ENCODE measurements around the gene MMGT1.

The MMGT1 gene

DNA sequence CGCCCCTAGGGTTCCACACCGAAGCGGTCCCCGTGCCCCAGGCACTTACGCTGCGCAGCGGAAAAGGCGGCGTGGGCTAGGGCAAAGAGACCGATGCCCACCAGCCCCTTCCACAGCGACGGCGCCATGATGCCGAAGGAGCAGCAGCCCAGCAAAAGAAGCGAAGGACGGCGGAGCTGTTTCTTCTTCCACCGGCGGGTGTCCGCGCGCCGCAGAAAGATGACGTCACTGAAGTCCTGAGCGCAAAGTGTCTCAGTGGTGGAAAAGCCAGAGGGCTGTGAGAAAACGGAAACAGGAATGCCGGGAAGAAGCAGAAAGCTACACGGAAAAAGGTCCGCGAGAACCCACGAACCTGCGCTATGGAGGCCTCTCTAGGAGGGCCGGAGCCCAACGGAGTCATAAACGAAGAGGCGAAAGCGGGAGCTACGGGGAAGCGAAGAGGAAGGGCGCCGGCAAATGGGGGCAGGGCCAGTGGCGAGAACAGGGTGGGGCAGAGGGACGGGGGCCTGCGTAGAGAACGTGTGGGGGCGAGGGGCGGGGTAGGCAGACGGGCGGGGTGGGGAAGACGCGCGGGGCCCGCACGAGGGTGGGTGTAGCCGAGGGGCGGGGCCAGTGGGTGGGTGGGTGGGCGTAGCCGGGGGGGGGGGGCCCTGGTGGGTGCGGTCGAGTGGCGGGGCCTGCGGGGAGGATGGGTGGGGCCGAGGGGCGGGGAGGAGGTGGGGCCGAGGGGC lies at the start of gene MMGT1:
TSS of gene MMGT1 (minus strand) at position 441 of the 731 bp plus-strand sequence. CDS start at position 128, 313 bp downstream.
- DNase-seq (ENCODE audit: low read depth in 2 of 3, low spot score in 1 of 3) = peak; percentile 61 to 77 (median 62)

DNA sequence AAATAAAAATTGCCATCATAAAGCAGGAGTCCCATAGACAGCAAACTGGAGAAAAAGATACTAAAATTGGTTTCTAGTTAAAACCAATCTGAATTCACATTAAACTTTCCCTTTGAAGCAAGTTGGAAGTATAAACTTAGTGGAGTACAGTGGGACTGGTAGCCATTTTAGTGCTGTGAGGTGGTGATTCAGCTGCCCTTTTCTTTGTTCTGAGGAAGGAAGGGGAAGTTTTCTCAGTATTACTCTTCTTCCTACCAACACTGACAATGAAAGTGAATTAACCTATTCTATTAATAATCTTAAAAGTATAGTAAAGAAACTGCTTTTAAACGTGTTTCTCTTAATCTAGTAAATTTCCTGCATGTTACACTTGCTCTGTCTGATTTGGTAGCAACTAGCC lies 48.1 kb upstream of the MMGT1 start:
- DNase-seq (ENCODE audit: low read depth in 2 of 3, low spot score in 1 of 3) = no peak

DNA sequence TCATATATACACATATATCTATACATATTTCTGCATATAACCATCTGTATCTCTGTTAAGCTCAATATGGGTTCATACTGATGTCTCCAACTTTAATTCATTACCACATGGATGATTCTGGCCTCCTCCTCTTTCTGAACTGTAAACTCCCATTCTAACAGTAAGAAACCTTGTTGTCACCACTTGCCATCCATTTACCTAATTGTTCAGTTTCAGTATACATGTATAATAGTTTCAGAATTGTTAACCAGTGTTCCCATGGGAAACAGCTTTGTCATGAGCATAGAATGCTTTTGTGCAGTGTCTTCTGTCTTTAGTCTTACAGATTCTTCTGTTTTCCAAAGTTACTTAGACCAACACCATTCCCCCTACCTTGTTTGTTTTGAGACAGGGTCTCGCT lies 47.4 kb upstream of the MMGT1 start:
- no peak for DNase-seq (ENCODE audit: low read depth in 2 of 3, low spot score in 1 of 3)

DNA sequence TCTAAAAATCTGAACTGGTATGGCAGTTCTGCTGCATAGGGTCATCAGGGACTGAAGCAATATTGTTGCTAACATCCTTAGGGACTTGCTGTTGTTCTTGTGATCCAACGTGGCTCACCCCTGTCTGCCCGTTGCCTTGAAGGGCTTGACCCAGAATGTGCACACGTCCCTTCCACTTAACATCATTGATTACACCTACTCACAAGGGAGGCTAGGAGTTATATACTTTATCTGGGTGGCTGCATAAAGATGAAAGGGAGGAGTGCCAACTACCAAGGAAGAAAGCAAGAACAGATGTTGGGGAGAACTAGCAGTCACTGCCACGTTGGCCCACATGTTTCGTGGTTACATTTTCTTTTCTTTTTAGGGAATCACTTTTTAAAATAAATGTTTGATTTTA lies 45.4 kb upstream of the MMGT1 start:
- no peak for DNase-seq (ENCODE audit: low read depth in 2 of 3, low spot score in 1 of 3)

DNA sequence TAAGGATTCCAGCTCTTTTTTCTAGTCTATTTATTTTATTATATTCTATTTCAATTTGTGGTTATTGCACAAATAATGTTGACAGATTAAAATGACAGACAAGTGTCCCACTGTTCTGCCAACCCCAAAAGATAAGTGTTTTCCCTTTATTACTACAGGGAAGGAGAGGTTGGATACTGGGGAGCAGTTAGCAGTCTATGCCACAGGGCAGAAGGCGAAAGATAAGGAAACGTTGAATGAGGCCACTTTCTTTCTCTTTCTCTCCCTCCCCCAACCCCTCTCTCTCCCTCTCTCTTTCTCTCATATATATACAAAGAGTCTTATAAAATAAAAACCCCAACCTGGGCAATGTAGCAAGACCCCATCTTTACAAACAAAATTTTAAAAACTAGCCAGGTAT lies 43.1 kb upstream of the MMGT1 start:
- DNase-seq (ENCODE audit: low read depth in 2 of 3, low spot score in 1 of 3) = no peak

DNA sequence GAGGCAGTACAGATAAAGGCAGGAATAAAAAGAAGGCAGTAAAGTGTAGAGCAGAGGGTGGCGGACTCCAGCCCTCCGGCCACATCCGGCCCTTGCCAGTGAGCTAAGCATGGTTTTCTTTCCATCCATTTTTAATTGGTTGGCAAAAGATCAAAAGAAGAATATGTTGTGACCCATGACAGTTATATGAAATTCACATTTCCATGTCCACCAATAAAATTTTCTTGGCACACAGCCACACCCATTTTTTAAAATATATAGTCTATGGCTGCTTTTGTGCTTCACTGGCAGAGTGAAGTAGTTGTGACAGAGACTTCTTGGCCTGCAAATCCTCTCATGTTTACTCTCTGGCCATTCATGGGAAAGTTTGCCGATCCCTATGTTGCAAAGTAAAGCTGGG lies 41.2 kb upstream of the MMGT1 start:
- DNase-seq (ENCODE audit: low read depth in 2 of 3, low spot score in 1 of 3) = no peak

DNA sequence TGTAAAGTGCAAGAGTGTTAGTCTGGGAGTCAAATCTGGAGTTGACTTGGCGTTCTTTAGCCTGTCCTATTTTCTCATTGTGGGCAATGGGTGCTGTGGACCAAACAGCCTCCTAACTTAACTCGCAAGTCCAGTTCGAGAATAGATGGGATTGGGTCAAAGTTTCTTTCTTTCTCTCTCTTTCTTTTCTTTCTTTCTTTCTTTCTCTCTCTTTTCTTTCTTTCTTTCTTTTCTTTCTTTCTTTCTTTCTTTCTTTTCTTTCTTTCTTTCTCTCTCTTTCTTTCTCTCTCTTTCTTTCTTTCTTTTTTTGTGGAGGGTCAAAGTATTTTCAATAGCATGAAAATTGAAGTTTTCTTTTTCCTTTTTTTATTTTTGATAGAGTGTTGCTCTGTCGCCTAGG lies 14.5 kb upstream of the MMGT1 start:
- no peak for DNase-seq (ENCODE audit: low read depth in 2 of 3, low spot score in 1 of 3)

DNA sequence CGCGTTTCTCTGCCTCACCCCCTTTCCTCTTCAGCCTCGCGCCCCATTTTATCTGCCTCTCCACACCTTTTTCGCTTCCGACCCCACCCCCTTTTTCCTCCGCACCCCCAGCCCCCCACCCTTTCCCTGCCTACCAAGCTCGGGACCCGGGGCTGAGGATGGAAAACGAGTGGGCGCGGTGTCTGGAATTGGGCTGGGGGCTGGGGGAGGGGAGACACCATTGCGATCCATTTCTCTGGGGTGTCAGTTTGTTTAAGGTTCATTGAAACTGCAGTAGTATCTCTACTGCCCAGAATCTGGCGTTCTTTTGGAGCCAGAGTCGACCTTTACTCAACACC lies 12.2 kb upstream of the MMGT1 start:
- DNase-seq (ENCODE audit: low read depth in 2 of 3, low spot score in 1 of 3) = no peak

DNA sequence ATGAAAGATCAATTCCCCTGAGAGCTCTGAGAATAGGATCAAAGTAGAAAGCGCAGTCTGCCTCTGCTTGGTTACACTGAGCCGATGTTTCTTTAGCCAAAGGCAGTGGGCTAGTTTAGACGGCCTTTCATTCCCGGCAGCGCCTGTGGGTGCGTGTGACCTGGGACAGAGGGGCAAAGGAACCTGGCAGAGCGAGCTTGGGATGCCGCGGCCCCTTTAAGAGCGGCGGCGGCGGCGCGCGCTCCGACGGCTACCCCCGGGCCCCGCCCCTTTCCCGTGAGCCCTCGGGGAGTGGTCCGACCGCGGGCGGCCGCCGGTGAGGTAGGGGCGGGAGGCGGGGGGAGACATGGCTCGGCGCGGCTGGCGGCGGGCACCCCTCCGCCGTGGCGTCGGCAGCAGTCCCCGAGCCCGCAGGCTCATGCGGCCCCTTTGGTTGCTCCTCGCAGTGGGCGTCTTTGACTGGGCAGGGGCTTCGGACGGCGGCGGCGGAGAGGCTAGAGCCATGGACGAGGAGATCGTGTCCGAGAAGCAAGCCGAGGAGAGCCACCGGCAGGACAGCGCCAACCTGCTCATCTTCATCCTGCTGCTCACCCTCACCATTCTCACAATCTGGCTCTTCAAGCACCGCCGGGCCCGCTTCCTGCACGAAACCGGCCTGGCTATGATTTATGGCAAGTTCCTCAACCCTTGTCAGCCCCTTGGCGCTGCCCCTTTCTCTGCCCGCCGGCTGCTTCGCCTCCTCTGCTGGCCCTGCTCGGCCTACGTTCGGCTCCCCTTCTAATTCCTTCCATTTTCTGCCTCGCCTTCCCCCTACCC lies 11.6 kb upstream of the MMGT1 start, which contains the start of gene SLC9A6:
TSS of gene SLC9A6 (plus strand) at position 279 of the 816 bp plus-strand sequence. CDS start at position 503, 224 bp downstream.
- DNase-seq (ENCODE audit: low read depth in 2 of 3, low spot score in 1 of 3) = peak; percentile 15 to 52 (median 30)

DNA sequence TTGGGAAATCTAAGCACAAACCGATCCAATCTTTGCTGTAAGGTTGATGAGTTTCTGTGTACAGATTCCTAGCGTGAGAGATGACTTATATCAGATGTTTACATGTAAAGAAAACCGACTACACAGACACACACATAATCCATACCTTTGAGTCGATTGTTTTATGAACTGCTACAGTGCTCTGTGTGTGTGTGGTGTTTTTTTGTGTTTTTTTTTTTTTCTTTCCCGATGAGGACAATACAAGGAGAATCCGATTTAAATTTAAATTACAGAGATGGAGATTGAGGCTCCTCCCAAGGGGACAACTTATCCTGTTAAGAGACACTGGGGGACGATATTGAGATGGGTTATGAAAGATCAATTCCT lies 11.0 kb upstream of the MMGT1 start:
- no peak for DNase-seq (ENCODE audit: low read depth in 2 of 3, low spot score in 1 of 3)

DNA sequence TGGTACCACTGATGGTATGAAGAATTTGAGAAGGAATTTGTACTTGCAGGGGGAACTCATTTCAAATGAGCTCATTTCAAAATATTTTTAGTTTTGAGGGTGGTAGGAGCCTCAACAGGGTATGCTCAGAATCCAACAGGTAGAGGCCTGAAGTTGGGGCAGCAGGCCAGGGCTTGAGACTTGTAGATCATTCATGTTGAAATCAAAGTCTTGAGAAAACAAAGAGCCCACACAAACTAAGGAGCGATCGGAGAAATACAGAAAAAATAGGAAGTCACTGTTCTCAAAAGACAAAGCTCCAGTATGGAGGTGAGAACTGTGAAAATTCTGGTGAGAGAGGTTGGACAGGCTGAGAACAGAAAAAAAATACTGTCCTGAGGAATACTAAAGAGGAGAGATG lies 10.5 kb upstream of the MMGT1 start:
- DNase-seq (ENCODE audit: low read depth in 2 of 3, low spot score in 1 of 3) = no peak

DNA sequence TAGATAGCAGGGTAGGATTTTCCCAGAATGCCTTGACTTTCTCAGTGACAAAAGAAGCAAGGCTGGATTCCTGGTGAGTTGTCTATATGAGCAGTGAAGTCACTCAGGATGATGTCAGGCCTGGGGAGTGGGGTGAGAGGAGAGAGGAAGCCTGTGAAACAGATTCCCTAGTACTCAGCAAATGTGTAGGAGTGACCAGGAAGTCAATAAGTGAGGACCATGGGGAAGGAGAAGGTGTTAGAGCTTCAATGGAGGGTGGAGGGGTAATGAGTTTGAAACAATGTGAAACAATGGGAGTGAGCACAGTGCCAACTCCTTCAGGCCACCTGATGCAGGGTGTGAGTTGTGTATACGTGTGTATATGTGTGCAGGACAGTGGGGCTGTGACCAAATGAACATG lies 9.1 kb upstream of the MMGT1 start:
- no peak for DNase-seq (ENCODE audit: low read depth in 2 of 3, low spot score in 1 of 3)

DNA sequence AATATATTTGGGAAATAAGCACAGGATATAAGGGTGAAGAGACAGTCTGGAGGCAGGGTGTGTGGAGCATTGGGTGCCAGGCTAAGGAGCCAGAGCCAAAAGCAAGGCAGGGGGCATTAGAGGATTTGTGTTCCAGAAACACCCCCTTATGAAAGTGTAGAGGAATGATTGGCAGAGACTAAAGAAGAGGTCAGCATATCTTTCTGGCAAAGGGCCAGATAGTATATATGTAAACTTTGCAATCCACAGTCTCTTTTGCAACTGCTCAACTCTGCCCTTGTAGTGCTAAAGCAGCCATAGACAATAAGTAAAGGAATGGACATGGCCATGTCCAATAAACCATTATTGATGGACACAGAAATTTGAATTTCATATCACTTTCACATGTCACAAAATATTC lies 7.9 kb upstream of the MMGT1 start:
- no peak for DNase-seq (ENCODE audit: low read depth in 2 of 3, low spot score in 1 of 3)

DNA sequence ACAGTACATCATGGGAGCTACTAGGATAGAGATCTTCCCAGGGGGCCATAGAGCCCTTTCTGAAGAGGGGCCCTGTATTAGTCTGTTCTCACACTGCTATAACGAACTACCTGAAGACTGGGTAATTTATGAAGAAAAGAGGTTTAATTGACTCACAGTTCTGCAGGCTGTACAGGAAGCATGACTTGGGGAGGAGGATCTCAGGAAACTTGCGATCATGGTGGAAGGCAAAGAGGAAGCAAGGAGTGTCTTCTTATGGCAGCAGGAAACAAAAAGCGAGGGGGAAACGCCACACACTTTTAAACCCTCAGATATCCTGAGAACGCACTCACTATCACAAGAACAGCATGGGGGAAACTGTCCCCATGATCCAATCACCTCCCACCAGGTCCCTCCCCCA lies 7.2 kb upstream of the MMGT1 start:
- DNase-seq (ENCODE audit: low read depth in 2 of 3, low spot score in 1 of 3) = no peak

DNA sequence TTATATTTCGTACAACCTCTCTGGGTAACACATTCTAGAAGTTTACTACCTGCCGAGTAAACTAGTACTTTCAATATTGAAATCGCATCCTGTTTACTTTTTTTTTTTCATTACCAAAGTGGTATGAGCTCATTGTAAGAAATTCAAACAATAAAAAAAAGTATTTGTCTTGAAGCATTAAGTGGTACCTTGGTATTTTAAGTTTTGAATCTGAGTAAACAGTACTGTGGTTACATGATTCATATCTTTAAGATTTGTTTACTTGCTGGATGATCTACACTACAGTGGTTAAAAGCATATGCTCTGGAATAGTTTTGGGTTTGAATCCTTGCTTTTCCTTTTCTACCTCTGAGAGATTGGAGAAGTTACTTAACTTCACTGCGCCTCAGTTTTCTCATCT lies 3.8 kb upstream of the MMGT1 start:
- no peak for DNase-seq (ENCODE audit: low read depth in 2 of 3, low spot score in 1 of 3)

DNA sequence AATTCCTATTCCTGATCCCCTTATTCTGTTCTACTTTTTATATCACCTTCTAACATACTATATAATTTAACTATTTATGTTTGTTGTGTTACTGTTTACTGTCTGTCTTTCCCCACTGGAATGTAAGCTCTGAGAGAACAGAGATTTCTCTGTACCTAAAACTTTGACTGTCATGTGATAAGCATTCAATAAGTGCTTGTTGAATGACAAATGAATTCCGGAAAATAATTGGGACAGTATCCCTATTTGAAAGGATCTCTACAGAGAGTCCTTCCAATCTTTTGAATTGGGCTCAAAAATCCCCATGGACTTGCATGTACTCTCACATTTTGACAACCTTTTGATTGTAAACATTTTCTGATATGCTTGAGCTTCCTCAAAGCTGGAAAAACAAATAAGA lies 1.6 kb upstream of the MMGT1 start:
- no peak for DNase-seq (ENCODE audit: low read depth in 2 of 3, low spot score in 1 of 3)

DNA sequence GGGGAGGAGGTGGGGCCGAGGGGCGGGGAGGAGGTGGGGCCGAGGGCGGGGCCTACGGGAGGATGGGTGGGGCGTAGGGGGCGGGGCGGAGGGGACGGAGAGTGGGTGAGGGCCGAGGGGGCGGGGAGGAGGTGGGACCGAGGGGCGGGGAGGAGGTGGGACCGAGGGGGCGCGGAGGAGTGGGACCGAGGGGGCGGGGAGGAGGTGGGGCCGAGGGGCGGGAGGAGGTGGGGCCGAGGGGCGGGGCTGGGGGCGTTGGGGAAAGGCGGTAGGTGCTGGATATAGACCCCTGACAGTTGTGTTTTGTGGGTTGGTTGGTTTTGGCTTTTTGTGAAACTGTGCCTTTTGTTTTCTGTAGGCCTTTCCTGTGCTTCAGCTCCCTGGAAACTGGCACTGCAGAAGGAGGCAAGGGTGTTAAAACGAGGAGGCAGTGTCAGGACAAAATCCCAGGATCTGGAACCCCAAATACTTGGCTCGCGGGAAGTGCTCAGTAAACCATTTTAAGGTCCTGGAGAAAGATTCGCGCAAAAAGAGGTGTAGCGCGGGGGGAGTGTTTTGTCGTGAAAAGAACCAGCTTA lies 580 bp upstream of the MMGT1 start:
- peak in 2 of 3 donors; percentile 35 to 55 for DNase-seq (ENCODE audit: low read depth in 2 of 3, low spot score in 1 of 3)

DNA sequence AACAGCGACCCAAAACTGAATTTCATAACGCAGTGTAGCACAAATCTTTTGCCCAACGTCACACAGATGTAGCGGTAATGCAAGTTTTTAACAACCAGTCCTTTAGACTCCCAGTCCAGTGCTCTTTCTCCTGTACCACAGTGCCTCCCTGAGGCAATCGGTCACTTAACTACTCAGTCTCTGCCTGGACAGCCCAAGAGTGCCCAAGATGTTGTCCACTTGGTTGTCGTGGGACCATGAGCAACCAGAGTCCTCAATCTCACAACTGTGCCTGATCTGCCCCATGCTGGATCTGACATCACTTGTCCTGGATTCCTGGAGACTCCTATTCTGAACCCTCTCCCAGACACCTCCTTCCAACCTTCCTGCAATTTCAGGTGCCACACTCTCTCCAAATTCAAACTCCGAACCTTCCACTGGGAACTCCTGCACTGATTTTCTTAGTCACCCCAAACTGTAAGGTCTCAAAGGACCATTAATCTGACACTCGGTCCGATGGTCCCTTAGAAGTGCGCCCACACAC lies 702 bp downstream of the MMGT1 start:
- DNase-seq (ENCODE audit: low read depth in 2 of 3, low spot score in 1 of 3) = no peak

DNA sequence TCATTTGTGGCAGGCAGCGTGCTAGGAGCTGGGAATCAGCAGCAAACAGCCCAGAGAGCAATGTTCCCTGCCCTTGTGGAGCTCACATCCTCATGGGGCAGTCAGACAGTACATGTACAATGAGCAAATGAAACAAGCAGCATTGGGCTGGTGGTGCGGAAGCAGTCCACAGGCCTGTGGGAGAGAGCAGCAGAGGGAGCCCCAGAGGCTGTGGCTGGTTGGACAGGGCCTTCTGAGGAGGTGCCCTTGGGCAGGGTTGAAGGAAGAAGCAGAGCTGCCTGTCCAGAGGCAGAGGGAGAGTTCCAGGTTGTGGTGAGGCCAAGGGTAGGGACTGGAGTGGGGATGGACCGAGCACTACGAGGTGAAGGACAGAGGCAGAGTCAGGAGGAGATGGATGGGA lies 22.5 kb downstream of the MMGT1 start:
- DNase-seq (ENCODE audit: low read depth in 2 of 3, low spot score in 1 of 3) = no peak

DNA sequence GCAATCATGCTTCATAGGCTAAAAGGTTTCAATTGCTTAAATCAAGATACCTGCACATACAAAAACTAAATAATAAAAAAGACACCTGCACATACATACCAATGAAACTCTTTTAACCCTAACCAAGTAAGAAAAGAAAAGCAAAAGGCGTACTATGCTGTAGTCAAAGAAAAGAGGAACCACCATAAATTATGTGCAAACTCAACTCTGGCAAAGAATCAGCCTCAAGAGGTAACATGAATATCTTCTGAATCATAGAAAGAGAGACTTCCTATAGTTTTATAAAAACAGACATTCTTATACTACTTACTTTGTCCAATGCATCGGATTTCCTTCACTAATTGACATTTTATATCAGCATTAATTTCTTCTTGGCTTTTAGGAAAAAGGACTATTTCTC lies 29.3 kb downstream of the MMGT1 start:
- DNase-seq (ENCODE audit: low read depth in 2 of 3, low spot score in 1 of 3) = no peak

DNA sequence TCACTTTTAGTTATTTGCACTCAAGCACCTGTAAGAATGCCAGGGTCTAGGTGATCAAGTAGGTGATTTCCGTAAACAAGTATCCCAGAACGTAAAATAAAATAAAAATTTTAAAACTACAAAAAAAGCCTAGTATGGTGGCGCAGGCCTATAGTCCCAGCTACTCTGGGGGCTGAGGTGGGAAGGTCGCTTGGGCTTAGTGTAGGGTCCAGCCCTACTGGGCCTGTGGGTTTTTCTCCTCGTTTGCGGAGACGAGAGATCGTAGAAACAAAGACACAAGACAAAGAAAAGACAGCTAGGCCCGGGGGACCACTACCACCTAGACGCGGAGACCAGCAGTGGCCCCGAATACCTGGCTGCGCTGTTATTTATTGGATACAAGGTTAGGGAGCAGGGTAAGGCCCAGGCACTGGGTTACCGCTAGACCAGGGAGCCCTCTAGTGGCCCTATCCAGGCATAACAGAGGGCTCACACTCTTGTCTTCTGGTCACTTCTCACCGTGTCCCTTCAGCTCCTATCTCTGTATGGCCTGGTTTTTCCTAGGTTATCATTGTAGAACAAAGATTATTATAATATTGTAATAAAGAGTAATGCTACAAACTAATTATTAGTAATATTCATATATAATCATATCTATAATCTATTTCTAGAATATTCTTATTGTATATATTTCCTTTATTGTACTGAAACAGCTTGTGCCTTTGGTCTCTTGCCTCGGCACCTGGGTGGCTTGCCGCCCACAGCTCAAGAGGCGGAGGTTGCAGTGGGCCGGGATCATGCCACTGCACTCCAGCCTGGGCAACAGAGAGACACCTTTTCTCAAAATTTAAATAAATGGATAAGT lies 41.9 kb downstream of the MMGT1 start:
- peak; percentile 9 to 40 (median 13) for DNase-seq (ENCODE audit: low read depth in 2 of 3, low spot score in 1 of 3)
